ENCODE data around the gene FAM241B.

The FAM241B gene

DNA sequence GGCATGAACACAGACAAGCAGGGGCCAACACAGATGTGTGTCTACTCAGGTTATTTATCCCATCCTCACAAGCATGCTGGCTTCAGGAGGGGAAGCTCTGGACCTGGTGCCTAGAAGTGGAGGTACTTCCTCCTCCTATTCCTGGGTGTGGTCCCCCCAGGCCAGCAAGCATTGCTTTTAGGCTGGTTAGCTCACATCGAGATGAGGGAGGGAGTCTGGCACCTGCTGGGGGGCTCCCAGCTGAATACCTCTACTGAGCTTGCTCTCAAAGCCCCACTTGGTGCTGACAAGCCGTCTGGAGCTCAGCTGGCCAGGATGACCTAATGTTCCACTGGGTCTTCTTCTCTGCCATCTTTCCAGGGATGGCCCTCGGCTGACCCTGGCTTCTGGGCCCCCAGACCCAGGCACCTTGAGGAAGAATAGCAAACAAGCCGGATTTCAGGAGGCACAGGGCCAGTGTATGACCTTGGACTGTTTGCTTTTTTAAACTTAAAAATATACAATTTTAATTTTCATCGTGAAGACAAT lies 26.8 kb downstream of the FAM241B start:
- H3K27ac ChIP-seq: no peak overlapping the region
- TF ChIP-seq, protein P1, sequence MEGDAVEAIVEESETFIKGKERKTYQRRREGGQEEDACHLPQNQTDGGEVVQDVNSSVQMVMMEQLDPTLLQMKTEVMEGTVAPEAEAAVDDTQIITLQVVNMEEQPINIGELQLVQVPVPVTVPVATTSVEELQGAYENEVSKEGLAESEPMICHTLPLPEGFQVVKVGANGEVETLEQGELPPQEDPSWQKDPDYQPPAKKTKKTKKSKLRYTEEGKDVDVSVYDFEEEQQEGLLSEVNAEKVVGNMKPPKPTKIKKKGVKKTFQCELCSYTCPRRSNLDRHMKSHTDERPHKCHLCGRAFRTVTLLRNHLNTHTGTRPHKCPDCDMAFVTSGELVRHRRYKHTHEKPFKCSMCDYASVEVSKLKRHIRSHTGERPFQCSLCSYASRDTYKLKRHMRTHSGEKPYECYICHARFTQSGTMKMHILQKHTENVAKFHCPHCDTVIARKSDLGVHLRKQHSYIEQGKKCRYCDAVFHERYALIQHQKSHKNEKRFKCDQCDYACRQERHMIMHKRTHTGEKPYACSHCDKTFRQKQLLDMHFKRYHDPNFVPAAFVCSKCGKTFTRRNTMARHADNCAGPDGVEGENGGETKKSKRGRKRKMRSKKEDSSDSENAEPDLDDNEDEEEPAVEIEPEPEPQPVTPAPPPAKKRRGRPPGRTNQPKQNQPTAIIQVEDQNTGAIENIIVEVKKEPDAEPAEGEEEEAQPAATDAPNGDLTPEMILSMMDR (conservative IDR thresholded peaks at IDR 0.05): no peak

DNA sequence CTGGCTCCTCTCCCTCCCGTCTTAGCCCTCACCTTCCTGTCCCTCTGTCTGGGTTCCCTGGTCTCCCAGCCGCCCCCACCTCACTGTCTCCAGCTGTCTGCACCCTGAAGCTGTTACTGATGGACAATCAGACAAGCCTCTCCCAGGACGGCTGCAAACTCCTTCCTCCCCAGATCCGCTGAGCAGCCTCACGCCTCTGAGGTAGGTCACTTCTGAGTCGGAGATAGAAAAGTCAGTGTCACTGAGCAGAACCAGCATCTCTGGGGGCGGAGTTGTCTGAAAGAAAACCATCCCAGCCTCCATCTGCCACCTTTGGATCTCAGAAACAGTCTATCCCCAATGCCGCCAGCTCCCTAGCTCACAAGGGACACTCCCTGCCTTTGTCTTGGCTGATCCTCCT lies 27.4 kb downstream of the FAM241B start:
- TF ChIP-seq, protein P1 (conservative IDR thresholded peaks at IDR 0.05): no peak
- no peak overlapping the region for H3K27ac ChIP-seq

DNA sequence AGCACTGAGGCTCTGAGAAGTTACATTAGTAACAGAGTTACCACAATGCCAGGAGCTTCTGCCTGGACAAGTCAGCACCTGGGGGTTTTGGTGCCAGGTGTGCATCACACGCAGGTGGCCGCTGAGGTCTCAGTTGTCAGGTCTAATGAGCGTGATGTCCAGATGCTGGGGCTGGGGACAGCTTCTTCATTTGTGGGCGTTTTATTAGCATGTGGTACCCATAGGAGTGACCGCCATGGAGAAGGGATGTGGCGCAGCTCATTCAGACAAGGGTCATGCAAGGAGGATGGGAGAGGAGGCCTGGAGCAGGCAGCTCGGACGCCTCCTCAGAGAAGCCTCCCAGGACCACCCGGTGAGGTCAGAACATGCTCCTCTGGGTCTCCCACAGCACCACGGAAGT lies 27.8 kb downstream of the FAM241B start:
- TF ChIP-seq, protein P1 (conservative IDR thresholded peaks at IDR 0.05): no peak
- no peak overlapping the region for H3K27ac ChIP-seq

DNA sequence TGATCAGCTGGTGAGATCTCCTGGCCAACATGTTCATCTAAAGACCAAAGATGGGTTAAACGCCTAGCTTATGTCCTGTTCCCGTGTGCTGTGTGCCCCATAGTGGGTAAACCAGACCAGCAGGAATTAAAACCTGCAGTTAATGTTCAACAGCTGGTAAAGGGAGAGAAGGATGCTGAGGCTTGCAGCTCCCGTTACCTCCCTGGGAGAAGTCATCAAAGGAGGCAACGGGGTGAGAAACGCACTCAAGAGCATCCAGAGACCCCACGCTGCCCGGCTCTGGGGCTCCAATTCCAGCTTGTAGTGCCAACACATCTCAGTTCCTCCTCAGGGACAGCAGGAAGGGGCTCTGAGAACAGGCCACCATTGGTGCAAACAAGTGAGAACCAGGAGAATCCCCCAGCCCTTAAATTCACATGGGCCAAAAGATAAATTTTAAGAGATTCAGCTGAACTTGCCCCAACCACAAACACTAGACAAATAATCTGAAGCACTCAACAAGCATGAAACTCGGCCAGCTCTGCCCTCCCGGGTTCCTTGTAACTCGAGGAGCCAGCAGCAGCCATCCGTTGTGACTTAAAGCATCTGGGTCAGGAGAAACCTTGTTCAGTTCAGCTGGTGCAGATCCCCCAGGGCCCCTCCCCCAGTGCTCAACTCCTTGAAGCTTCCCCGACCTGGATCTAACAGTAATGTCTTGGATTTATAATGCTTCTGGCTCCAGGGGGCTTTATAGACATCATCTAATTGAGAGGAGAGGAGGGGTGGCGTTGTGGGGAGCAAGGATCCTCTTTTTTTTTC lies 29.4 kb downstream of the FAM241B start:
- H3K27ac ChIP-seq: no peak overlapping the region
- TF ChIP-seq, protein P1 (conservative IDR thresholded peaks at IDR 0.05): no peak

DNA sequence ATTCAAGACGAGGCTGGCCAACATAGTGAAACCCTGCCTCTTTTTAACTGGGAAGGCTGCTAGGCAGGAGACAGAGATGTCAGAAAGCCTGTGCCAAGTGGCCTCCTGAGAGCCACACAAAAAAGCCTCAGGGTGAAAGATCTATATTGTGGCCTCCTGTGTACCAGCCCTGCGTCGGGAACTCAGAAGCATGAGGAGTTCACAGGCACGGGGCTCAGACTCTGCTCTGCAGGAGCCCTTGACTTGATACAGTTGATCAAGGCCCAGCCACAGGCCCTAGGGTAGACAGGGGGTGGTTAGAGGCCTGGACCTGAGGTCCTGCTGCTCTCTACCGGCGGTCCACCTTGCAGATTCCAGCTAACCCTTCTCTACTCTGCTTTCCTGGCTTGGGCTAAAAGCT lies 30.2 kb downstream of the FAM241B start:
- no peak overlapping the region for H3K27ac ChIP-seq
- TF ChIP-seq, protein P1 (conservative IDR thresholded peaks at IDR 0.05): no peak

DNA sequence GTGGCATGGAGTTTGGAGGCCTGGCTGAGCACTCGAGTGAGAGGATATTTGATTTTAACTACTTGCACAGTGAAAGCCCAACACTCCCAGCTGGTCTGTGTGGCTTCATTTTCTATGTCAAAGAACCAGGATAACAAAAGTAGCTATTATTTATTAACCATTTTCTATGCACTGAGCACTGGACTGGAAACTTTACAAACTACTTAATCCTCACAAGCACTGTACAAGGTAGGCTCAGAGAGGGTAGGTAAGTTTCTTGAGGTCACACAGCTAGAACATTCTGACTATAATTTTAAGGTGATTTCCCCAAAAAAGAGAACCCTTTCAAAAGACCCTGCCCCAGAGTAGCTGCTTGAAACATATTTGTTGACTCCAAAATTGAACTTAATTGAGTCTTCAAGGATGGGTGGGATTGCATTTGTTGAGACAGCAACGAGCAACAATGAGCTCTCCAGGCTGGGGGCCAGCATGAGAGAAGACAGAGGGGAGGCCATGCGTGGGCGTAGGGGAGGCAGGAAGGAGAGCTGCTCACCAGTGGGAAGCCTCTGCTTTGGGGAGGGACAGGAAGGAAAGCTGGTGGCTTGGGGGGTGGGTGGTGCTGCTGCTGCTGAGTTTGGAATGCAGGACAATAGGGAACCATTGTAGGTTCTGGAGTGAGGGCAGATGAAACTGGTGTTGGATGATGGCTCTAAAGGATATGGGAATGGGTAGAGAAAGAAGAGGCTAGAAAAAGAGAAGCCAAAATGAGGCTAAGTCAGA lies 31.5 kb downstream of the FAM241B start:
- H3K27ac ChIP-seq: no peak overlapping the region
- TF ChIP-seq, protein P1 (conservative IDR thresholded peaks at IDR 0.05): no peak

DNA sequence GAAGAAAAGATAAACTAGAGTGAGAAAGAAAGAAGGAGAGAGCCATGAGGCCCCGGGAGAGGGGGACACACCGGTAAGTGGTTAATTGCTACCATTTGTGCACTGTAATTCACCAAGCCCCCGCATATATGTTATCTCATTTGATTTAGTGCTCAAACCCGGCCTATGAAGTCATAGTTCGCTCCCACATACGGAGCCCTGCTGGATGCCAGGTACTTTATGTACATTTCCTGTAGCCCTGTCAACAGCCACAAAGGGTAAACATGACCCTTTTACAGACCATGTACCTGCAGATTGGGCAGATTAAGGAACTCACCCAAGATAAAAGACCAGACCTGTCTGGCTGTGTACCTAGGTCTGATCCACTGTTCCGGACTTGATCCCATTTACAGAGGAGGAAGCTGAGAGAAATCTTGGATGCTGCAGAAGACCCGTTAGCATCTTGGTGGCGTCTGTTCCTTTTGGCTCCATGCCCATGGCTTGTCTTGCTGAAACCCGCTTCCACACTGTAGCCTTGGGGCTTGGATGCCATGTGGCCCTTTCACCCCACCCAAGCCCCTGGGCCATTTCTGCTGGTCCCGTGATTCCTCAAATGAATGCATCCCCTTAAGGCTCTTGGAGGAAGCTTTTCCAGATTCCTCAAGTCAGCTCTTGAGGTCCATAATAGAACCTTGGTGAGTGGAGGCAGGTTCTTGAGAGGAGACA lies 32.3 kb downstream of the FAM241B start:
- H3K27ac ChIP-seq: peak overlapping the region; percentile 20; the same call in 1 of the 2 replicates
- TF ChIP-seq, protein P1 (conservative IDR thresholded peaks at IDR 0.05): no peak
